ENCODE data around the gene PODXL2.

The PODXL2 gene

DNA sequence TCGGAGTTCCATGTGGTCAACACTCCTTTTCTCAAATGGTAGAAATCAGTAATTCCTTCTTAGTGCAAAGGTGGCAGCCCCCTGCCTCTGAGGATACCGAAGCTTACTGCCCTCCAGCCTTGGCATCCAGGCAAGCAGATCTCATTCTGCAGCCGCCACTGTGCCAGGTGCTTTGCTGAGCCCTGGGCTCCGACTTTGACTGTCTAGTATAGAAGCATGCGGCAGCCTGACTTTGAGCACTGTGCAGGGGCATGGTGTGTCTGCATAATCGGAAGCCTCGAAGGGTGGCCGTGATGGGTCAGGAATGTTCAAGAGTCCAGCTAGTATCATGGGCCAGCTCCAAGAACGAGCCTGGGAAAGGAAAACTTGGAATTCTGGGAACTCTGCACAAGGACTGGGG lies 83.5 kb downstream of the PODXL2 start:
- Histone ChIP-seq H3K4me3 (replicated peaks; ENCODE audit: insufficient read depth, low read length) (no peak overlapping the region), H3K27ac (replicated peaks) (no peak overlapping the region), H3K27me3 (ENCODE audit: insufficient read depth, poor library complexity, severe bottlenecking) (no peaks in the 10 kb centered on the region)
- no peak for DNase-seq (ENCODE audit: low read depth in 1 of 2, low spot score in 1 of 2)
- TF ChIP-seq POLR2AphosphoS5 (IDR thresholded peaks at IDR 0.05; ENCODE audit: low read depth) (no peak), GABPA (IDR thresholded peaks at IDR 0.05; ENCODE audit: low read depth) (no peak), SPI1 (IDR thresholded peaks at IDR 0.05; ENCODE audit: borderline replicate concordance, low read depth) (no peak)
- TF ChIP-seq, protein P1, sequence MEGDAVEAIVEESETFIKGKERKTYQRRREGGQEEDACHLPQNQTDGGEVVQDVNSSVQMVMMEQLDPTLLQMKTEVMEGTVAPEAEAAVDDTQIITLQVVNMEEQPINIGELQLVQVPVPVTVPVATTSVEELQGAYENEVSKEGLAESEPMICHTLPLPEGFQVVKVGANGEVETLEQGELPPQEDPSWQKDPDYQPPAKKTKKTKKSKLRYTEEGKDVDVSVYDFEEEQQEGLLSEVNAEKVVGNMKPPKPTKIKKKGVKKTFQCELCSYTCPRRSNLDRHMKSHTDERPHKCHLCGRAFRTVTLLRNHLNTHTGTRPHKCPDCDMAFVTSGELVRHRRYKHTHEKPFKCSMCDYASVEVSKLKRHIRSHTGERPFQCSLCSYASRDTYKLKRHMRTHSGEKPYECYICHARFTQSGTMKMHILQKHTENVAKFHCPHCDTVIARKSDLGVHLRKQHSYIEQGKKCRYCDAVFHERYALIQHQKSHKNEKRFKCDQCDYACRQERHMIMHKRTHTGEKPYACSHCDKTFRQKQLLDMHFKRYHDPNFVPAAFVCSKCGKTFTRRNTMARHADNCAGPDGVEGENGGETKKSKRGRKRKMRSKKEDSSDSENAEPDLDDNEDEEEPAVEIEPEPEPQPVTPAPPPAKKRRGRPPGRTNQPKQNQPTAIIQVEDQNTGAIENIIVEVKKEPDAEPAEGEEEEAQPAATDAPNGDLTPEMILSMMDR (IDR thresholded peaks at IDR 0.05; ENCODE audit: insufficient read depth, low read length) = no peak
- TF ChIP-seq, protein P2, sequence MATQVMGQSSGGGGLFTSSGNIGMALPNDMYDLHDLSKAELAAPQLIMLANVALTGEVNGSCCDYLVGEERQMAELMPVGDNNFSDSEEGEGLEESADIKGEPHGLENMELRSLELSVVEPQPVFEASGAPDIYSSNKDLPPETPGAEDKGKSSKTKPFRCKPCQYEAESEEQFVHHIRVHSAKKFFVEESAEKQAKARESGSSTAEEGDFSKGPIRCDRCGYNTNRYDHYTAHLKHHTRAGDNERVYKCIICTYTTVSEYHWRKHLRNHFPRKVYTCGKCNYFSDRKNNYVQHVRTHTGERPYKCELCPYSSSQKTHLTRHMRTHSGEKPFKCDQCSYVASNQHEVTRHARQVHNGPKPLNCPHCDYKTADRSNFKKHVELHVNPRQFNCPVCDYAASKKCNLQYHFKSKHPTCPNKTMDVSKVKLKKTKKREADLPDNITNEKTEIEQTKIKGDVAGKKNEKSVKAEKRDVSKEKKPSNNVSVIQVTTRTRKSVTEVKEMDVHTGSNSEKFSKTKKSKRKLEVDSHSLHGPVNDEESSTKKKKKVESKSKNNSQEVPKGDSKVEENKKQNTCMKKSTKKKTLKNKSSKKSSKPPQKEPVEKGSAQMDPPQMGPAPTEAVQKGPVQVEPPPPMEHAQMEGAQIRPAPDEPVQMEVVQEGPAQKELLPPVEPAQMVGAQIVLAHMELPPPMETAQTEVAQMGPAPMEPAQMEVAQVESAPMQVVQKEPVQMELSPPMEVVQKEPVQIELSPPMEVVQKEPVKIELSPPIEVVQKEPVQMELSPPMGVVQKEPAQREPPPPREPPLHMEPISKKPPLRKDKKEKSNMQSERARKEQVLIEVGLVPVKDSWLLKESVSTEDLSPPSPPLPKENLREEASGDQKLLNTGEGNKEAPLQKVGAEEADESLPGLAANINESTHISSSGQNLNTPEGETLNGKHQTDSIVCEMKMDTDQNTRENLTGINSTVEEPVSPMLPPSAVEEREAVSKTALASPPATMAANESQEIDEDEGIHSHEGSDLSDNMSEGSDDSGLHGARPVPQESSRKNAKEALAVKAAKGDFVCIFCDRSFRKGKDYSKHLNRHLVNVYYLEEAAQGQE (IDR thresholded peaks at IDR 0.05; ENCODE audit: insufficient replicate concordance, low read depth) = no peak

DNA sequence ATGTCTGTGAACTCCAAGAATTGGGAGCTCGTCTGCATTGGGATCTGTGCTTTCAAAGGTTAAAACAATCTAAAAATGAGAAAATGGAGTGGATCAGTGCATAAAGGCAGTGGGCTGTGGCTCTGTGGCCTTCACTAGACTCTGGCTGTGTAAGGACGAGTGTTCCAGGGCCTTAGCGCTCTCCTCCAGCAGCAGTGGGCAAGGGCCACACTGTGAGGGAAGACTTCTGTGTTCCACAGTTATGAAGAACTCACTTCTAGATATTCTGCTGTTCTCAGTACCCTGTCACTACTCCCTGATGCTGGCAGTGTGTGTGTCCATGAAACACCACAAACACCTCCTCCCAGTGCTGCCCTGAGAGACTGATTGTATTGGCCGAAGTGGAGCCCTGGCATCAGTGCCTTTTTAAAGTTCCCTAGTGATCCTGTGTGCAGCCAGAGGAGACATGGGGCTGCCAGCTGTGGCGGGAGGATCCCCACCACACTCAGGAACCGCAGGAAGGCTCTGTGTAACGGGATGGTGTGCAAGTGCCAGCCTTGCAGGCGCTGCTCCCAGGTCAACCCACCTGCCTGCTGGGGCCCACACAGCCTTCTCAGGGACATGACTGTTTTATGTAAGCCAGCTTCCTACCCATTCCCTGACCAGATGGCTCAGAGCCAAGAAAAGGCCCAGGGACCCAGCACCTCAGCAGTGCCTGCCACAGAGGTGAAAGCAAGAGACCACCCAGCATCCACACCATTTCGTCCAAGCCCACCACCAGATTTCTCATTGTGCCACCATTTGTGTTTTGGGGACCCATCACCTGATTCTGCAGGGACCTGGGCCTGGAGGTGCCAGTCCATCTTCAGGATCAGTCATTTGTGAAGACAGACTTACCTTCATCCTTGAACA lies 84.1 kb downstream of the PODXL2 start:
- Histone ChIP-seq H3K27me3 (ENCODE audit: insufficient read depth, poor library complexity, severe bottlenecking) (no peaks in the 10 kb centered on the region), H3K27ac (replicated peaks) (no peak overlapping the region), H3K4me3 (replicated peaks; ENCODE audit: insufficient read depth, low read length) (no peak overlapping the region)
- DNase-seq (ENCODE audit: low read depth in 1 of 2, low spot score in 1 of 2) = no peak
- TF ChIP-seq, protein P1 (IDR thresholded peaks at IDR 0.05; ENCODE audit: insufficient read depth, low read length) = no peak
- no peak for TF ChIP-seq GABPA (IDR thresholded peaks at IDR 0.05; ENCODE audit: low read depth)
- TF ChIP-seq, protein P2 (IDR thresholded peaks at IDR 0.05; ENCODE audit: insufficient replicate concordance, low read depth) = no peak
- no peak for TF ChIP-seq SPI1 (IDR thresholded peaks at IDR 0.05; ENCODE audit: borderline replicate concordance, low read depth)
- TF ChIP-seq POLR2AphosphoS5 (IDR thresholded peaks at IDR 0.05; ENCODE audit: low read depth) = no peak

DNA sequence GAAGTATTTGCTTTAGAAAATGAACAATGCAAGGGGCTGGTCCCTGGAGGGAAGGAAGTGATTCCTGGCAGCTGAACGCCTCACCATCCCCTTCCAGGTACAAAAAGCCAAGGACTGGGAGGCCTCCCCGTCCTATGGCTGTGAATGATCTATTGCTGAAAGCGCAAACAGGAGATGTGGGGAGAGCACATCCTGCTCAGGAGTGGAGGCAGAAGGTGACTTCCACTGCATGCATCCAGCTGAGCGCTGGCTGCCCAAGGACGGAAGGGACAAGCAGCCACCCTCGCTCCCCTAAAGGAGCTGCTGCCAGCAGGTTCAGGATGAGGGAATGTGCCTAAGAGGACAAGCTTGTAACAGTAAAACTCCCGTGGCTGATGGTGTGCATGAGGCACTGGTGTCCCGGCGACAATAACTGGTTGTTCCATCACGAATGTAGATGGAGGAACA lies 85.2 kb downstream of the PODXL2 start:
- TF ChIP-seq, protein P2 (IDR thresholded peaks at IDR 0.05; ENCODE audit: insufficient replicate concordance, low read depth) = no peak
- TF ChIP-seq GABPA (IDR thresholded peaks at IDR 0.05; ENCODE audit: low read depth) = no peak
- TF ChIP-seq, protein P1 (IDR thresholded peaks at IDR 0.05; ENCODE audit: insufficient read depth, low read length) = no peak
- no peak for TF ChIP-seq POLR2AphosphoS5 (IDR thresholded peaks at IDR 0.05; ENCODE audit: low read depth)
- no peak for TF ChIP-seq SPI1 (IDR thresholded peaks at IDR 0.05; ENCODE audit: borderline replicate concordance, low read depth)
- no peak overlapping the region for H3K4me3 ChIP-seq (replicated peaks; ENCODE audit: insufficient read depth, low read length)
- DNase-seq (ENCODE audit: low read depth in 1 of 2, low spot score in 1 of 2) = no peak
- no peaks in the 10 kb centered on the region for H3K27me3 ChIP-seq (ENCODE audit: insufficient read depth, poor library complexity, severe bottlenecking)
- no peak overlapping the region for H3K27ac ChIP-seq (replicated peaks)

Measured in HL-60 (cell line).